ENCODE measurements around the gene TSPAN19.

Gene TSPAN19

GRCh38 chr12:85002778-85003296 is 33.2 kb downstream of the TSPAN19 start:
- no peak for DNase-seq (ENCODE audit: low read depth in 2 of 2, low spot score in 1 of 2)

- no peak for DNase-seq (ENCODE audit: low read depth in 2 of 2, low spot score in 1 of 2)
Measured at GRCh38 chr12:85000729-85001128, 35.3 kb downstream of the TSPAN19 start.

GRCh38 chr12:84998341-84998740 is 37.7 kb downstream of the TSPAN19 start:
- no peak for DNase-seq (ENCODE audit: low read depth in 2 of 2, low spot score in 1 of 2)

GRCh38 chr12:84996759-84997158 is 39.3 kb downstream of the TSPAN19 start:
- no peak for DNase-seq (ENCODE audit: low read depth in 2 of 2, low spot score in 1 of 2)

GRCh38 chr12:84995641-84996040 is 40.4 kb downstream of the TSPAN19 start:
- no peak for DNase-seq (ENCODE audit: low read depth in 2 of 2, low spot score in 1 of 2)

- no peak for DNase-seq (ENCODE audit: low read depth in 2 of 2, low spot score in 1 of 2)
Measured at GRCh38 chr12:84994426-84994825, 41.7 kb downstream of the TSPAN19 start.

GRCh38 chr12:84986586-84986985 is 49.5 kb downstream of the TSPAN19 start:
- DNase-seq (ENCODE audit: low read depth in 2 of 2, low spot score in 1 of 2): no peak

- no peak for DNase-seq (ENCODE audit: low read depth in 2 of 2, low spot score in 1 of 2)
Measured at GRCh38 chr12:84986117-84986516, 50.0 kb downstream of the TSPAN19 start.

- no peak for DNase-seq (ENCODE audit: low read depth in 2 of 2, low spot score in 1 of 2)
Measured at GRCh38 chr12:84983289-84983688, 52.8 kb downstream of the TSPAN19 start.

GRCh38 chr12:84982888-84983287 is 53.2 kb downstream of the TSPAN19 start:
- DNase-seq (ENCODE audit: low read depth in 2 of 2, low spot score in 1 of 2): no peak

- no peak for DNase-seq (ENCODE audit: low read depth in 2 of 2, low spot score in 1 of 2)
Measured at GRCh38 chr12:84978921-84979320, 57.2 kb downstream of the TSPAN19 start.

- no peak for DNase-seq (ENCODE audit: low read depth in 2 of 2, low spot score in 1 of 2)
Measured at GRCh38 chr12:84976133-84976532, 59.9 kb downstream of the TSPAN19 start.

GRCh38 chr12:84974155-84974815 is 61.8 kb downstream of the TSPAN19 start:
- no peak for DNase-seq (ENCODE audit: low read depth in 2 of 2, low spot score in 1 of 2)

GRCh38 chr12:84973026-84973425 is 63.1 kb downstream of the TSPAN19 start:
- no peak for DNase-seq (ENCODE audit: low read depth in 2 of 2, low spot score in 1 of 2)

GRCh38 chr12:84969226-84969625 is 66.9 kb downstream of the TSPAN19 start:
- no peak for DNase-seq (ENCODE audit: low read depth in 2 of 2, low spot score in 1 of 2)

All from stimulated activated CD8-positive, alpha-beta memory T cell treated with anti-CD3 and anti-CD28 coated beads, Interleukin-4, amount 100 ng/mL, for 1 hour (primary cell).